Renal cortex interstitium (tissue), 11 donors: ENCODE results near the gene SLC15A5. TPM values are rescaled to one million over a fixed set of nuclear protein-coding genes. Genes with fewer than 3 reads are reported as not detected.

Experiments
- DNase-seq, 11 donors: peaks; one replicate each; pipeline ENCODE4 v3.0.0-alpha.2; 2013; ENCODE audit warnings: low read depth in 9 of 11, low spot score in 4 of 11; ENCODE audit errors: extremely low read depth in 1 of 11
- polyA plus RNA-seq, 3 donors: library from polyadenylated mRNA; unstranded; fragments of 120-200 nt; gene quantifications; one replicate each; pipeline ENCODE4 v1.2.1, GENCODE V29; 2013; ENCODE audit not compliant: insufficient read length in 3 of 3

Gene SLC15A5
- polyA plus RNA-seq, 3 donors, result 0.06 TPM; not detected in 2

DNA sequence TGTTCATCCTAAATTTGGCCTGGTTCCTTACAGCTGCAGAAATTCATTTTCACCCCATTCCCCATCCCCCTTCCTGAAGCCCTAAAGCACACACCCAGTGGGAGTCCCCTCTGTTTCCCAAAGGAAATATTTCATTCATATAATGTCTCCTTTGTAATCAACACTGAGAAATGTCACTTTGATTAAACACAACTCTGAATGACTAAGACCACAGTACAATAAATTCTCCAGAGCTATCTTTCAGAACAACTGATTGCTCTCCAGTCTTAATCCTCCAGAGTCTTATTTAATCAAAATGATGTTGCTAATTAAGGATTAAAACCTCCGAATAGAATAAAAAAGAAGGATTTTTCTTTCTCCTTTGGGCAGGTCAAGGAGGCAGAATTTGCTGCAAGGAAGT is 6.4 kb downstream of the SLC15A5 start:
- DNase-seq, result no peak

- no peak for DNase-seq
Measured at GRCh38 chr12:16269946-16270345, 7.5 kb downstream of the SLC15A5 start.

- no peak for DNase-seq
Measured at GRCh38 chr12:16266085-16266484, 11.4 kb downstream of the SLC15A5 start.

DNA sequence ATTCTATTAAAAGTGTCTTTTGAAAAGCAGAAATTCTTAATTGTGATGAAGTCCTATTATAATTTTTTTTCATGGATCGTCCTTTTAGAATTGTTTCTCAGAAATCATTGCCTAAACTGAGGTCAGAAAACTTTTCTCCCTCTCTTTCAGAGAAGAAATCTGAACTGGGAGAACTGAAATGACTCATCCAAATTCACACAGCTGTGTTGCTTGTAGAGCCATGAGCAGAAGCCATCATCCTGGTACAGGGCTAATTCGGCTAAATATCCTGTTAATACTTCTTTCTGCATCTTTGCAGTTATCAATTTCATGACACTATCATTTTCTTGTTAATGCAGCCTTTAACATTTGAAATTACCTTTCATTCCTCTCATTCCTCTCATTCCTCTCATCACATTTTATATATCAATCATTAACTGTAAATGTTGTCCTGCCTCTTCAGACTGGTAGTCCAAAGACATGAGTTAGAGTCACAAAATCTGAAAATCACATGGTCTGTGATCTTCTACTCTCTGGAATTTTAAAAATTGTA is 15.5 kb downstream of the SLC15A5 start:
- DNase-seq, result no peak

DNA sequence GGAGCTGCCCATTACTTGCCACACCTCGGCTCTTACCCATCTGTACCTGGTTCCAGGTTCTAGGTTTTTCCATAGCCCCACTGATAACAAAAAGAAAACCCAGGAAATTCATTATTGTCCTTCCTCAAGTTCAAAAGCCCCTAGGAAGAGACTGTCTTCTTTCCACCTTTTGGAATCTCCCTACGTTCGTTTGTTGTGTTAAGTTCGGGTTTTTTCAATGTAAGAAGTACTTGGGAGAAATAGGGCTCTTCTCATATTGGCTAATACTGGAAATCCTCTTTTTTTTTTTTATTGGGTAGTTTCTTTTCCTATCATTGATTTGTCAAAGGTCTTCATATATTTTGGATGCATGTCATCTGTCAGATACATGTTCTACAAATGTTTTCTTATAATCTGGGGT is 17.3 kb downstream of the SLC15A5 start:
- no peak for DNase-seq

DNA sequence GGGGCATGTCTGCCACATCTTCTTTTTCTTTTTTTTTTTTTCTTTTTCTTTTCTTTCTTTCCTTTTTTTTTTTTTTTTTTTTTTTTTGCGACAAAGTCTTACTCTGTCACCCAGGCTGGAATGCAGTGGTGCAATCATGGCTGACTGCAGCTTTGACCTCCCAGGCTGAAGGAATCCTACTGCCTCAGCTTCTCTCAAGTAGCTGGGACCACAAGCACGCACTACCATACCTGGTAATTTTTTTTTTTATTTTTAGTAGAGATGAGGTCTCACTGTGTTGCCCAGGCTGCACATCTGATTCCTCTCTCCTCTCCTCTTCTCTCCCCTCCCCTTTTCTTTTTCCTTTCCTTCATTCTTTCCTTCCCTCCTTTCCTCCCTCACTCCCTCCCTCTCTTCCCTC is 18.5 kb downstream of the SLC15A5 start:
- DNase-seq, result no peak

- DNase-seq, result no peak
Measured at GRCh38 chr12:16246264-16246663, 31.2 kb downstream of the SLC15A5 start.

DNA sequence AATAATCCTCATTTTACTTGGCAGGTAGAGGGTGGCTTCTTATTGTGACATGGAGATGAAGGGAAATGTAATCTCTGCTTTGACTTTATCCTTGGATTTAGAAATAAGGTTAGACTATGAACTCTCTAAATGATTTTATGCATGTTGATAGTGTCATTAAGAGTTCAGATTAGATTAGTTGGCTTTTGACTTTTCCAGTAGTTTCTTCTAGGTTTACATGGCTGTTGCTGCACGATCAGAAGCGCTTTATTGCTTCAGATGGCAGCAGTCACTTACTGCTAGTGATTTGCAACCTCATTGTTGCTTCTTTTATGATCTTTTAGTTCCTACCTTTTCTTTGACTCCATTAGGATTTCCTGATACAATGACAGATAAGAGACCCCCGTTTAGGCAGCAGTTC is 32.3 kb downstream of the SLC15A5 start:
- DNase-seq, result no peak

GRCh38 chr12:16243487-16244412 is 33.7 kb downstream of the SLC15A5 start:
- DNase-seq, result no peak

DNA sequence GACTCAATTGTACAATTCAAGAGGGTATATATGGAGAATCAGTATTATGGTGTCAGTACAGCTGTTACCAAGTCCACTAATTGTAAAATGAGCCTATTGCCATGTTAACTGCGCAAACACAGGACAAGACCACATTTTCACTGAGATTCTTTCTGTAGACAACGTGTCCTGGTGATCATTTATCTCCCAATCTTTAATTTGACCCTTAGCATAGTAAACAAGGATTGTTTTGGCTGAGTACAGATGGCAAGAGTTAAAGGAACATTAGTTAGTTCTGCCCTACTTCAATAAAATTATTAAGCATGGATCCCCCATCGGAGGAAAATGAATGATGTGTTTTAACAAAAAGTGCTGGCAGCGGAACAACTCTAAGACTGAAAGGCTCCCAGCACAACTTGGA is 36.1 kb downstream of the SLC15A5 start:
- DNase-seq, result no peak

GRCh38 chr12:16238661-16239060 is 38.8 kb downstream of the SLC15A5 start:
- no peak for DNase-seq

- no peak for DNase-seq
Measured at GRCh38 chr12:16229676-16230075, 47.8 kb downstream of the SLC15A5 start.

- no peak for DNase-seq
Measured at GRCh38 chr12:16228067-16228466, 49.4 kb downstream of the SLC15A5 start.

- DNase-seq, result no peak
Measured at GRCh38 chr12:16225692-16226091, 51.8 kb downstream of the SLC15A5 start.

DNA sequence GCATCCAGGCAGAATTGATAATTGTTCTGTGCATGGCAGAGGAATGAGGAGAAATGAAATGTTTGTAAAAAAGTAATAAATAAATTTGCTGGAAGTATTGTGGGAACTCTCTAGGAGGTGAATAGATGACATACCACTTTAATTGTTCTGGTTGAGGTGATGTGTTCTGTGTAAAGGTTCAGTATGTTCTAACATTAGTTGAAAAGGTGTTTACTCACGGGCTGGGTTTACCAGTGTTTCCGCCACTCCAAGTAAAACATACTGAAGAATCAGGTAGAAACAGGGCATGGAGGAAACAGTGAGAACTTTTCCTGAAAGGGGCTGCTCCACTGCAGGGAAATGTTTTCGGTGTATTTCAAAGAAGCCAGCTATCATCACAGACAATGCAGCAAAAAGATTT is 53.3 kb downstream of the SLC15A5 start:
- DNase-seq, result no peak

GRCh38 chr12:16221776-16222175 is 55.7 kb downstream of the SLC15A5 start:
- no peak for DNase-seq

- no peak for DNase-seq
Measured at GRCh38 chr12:16220120-16220519, 57.4 kb downstream of the SLC15A5 start.

DNA sequence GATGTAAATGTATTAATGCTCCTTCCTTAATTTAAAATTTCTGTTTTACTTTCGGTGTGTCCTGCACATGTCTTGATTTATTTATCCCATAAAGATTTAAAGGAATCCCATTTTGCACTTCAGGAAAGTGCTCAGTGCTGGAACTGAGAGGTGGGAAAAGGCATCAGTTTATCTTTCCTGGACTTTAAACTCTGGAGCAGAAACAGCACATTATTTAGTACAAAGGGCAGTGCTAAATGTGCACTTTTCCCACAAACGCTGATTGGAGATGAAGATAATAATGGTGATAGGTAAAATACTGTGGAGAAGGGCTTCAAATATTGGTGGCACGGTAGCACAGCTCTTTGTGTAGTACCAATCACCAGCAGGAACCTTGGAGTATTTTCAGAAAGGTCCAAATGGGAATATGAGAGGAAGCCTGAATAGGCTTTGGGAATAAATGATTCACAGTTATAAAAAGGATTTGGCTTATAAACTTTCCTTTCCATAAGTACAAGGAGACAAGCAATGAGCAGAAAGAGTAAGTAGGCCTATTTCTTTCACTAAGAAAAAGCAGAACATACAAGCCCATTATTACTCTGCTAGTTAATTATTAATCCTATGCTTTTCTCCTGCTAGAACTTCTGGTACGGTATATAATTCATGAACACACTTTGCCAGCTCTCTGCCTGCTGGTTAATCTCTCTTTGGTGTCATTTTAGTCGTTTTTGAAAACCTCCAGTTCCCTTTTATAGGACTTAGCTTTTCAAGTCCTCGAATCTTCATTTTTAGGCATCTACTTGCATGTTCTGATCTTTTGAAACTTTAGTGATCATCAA is 58.3 kb downstream of the SLC15A5 start:
- DNase-seq, result no peak

DNA sequence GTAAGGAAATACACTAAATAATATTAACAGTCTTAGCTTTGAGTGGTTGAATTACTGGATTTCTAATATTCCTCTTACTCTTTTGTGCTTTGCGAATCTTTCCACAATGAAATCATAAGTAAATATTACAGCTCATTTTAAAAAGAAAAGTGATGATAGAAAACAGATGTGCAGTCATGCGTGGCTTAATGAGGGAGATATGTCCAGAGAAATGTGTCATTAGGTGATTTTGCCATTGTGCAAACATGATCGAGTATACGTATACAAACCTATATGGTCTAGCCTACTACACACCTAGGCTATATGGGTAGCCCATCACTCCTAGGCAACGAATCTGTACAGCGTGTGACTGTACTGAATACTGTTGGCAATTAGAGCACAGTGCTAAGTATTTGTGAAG is 59.3 kb downstream of the SLC15A5 start:
- no peak for DNase-seq

DNA sequence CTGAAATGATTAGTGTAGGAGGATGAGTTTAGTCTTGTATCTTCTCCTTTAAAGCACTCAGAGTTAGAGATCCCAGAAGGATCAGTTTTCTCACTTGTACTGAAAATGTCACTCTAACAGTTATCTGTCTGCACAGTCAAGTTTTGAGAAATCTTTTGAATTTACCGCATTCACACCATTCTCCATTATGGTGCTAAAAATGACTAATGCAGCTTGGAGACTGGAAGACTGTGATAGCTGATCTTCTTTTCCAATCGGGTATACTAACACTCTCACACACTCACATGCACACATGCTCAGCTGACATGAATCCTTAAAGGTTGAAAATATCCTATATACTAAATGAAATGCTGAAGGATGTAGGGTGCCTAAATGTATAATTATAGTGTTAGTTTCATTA is 65.8 kb downstream of the SLC15A5 start:
- DNase-seq, result no peak
